Neural crest cell (in vitro differentiated cells): ENCODE results near the gene SPTBN4. TPM values are rescaled to one million over a fixed set of nuclear protein-coding genes. Genes with fewer than 3 reads are reported as not detected.

Source experiments
- DNase-seq: peaks from one replicate; pipeline ENCODE4 v3.0.0; 2021; ENCODE audit warnings: low read depth, mixed read lengths, low spot score
- H3K27ac Mint-ChIP-seq: one replicate; pipeline ENCODE4 v1.8.0; 2021; ENCODE audit warnings: mild to moderate bottlenecking, mixed read lengths; ENCODE audit not compliant: unreplicated experiment
- H3K27me3 Mint-ChIP-seq: 2 replicates; pipeline ENCODE4 v1.8.0; 2021; ENCODE audit warnings: low read depth, mild to moderate bottlenecking, mixed read lengths
- H3K36me3 Mint-ChIP-seq: 2 replicates; pipeline ENCODE4 v1.8.0; 2021; ENCODE audit warnings: low read depth, mild to moderate bottlenecking, mixed read lengths
- H3K4me1 Mint-ChIP-seq: 2 replicates; pipeline ENCODE4 v1.8.0; 2021; ENCODE audit warnings: mixed read lengths
- H3K4me3 Mint-ChIP-seq: one replicate; pipeline ENCODE4 v1.8.0; 2021; ENCODE audit warnings: mild to moderate bottlenecking, mixed read lengths
- H3K9me3 Mint-ChIP-seq: 2 replicates; pipeline ENCODE4 v1.8.0; 2021; ENCODE audit warnings: mixed read lengths
- total RNA-seq: library from RNA; stranded (reverse); gene quantifications from 2 replicates; pipeline ENCODE4 v1.2.1, GENCODE V29; 2021
- TF ChIP-seq, protein P1 (sequence below): fragments of 200-600 bp; sonication (generic); conservative IDR thresholded peaks from 2 replicates; pipeline ENCODE4 v1.5.0; 2021; ENCODE audit warnings: antibody characterized with exemption, mild to moderate bottlenecking

SPTBN4 gene
- total RNA-seq, 1 donor from 2014 or later = 0.40 TPM

DNA sequence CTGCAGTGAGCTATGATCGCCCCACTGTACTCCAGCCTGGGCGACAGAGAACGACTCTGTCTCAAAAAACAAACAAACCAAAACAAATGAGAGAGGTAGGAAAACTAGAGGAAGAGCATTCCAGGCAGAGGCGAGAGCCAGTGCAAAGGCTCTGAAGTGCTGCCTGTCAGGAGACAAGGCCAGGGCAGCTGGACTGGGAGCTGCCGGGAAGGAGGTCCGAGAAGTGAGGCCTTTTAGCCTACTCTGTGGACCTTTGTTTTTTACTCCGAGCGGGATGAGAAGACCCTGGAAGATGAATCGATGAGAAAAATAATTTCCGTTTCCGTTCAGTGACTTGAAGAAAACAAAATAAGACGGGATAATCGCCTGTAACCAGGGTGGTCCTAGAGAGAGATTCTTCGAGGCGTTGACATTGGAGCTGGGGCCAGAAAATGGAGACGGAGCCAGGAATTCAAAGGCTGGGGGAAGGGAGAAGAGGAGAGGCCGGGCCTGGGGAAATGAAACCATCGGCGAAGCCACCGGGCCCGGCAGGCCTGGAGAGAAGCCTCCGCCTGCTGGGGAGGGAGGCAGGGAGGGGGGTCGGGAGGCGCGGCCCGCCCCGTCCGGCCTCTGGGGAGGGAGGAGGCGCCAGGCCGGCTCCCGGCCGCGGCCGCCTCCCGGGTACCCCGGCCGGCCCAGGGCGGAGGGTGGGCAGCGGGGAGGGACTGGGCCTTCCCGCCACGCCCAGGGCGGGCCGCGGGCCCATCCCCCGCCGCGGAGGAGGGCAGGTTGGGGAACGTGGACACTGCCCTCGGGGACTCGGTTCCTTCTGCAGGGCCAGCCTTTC, 33.2 kb upstream of the SPTBN4 start:
- Mint-ChIP-seq H3K36me3 (no peaks in the 10 kb centered on the region), H3K27ac (peak overlapping the region; percentile 99), H3K4me1 (peaks cover 12% of the 10 kb centered on the region), H3K27me3 (no peaks in the 10 kb centered on the region), H3K4me3 (peak overlapping the region; percentile 87), H3K9me3 (no peaks in the 10 kb centered on the region)
- DNase-seq = peak; percentile 50
- TF ChIP-seq, protein P1, sequence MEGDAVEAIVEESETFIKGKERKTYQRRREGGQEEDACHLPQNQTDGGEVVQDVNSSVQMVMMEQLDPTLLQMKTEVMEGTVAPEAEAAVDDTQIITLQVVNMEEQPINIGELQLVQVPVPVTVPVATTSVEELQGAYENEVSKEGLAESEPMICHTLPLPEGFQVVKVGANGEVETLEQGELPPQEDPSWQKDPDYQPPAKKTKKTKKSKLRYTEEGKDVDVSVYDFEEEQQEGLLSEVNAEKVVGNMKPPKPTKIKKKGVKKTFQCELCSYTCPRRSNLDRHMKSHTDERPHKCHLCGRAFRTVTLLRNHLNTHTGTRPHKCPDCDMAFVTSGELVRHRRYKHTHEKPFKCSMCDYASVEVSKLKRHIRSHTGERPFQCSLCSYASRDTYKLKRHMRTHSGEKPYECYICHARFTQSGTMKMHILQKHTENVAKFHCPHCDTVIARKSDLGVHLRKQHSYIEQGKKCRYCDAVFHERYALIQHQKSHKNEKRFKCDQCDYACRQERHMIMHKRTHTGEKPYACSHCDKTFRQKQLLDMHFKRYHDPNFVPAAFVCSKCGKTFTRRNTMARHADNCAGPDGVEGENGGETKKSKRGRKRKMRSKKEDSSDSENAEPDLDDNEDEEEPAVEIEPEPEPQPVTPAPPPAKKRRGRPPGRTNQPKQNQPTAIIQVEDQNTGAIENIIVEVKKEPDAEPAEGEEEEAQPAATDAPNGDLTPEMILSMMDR = no peak

DNA sequence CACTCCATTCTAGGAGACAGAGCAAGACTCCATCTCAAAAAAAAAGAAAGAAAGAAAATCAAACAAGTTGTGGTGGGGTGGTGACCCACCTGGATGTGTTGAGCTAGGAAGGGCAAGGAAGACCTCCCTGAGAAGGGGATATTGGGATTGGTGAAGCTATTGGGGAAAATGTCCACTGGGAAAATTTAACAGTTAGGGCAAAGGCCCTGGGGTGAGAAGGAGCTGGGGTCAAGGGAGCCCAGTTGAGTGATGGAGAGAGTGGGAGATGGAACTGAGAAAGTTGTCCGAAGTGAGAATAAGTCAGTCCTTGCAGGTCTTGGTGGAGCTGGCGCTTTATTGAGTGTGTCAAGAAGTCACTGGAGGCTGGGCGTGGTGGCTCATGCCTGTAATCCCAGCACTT, 28.5 kb upstream of the SPTBN4 start:
- Mint-ChIP-seq H3K4me3 (peak overlapping the region; percentile 39), H3K27ac (no peak overlapping the region)
- TF ChIP-seq, protein P1 = no peak

DNA sequence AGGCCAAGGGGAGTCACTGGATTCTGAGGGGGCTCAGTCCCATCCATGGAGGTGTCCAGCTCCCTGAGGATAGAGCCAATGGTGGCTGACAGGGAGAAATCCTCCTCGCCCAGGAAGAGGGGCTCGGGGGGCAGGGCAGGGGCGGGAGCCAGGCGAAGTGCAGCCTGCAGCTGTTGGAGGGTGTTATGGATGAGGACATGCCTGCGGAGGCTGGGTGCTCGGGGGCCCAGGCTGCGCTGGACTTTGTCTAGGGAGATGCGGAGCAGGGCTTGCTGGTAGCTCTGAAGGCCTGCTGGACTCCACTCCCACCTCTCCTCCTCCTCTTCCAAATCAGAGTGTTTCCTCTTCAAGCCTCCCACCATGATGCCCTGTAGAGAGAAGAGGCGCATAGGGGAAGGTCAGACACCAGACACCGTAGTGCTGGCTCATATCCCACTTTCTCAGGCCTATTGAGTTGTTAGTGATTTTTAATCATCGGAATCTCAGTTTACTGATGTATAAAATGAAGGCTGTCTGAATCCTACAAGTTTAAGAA, 25.0 kb upstream of the SPTBN4 start:
- Mint-ChIP-seq H3K9me3 (no peaks in the 10 kb centered on the region), H3K27me3 (peaks cover 2% of the 10 kb centered on the region), H3K4me3 (peak overlapping the region; percentile 97), H3K4me1 (peaks cover 26% of the 10 kb centered on the region), H3K36me3 (no peaks in the 10 kb centered on the region), H3K27ac (no peak overlapping the region)
- DNase-seq = no peak
- TF ChIP-seq, protein P1 = no peak

More for the DNA sequence above, 28.5 kb upstream of the SPTBN4 start:
- Mint-ChIP-seq H3K36me3 (no peaks in the 10 kb centered on the region), H3K4me1 (peaks cover 22% of the 10 kb centered on the region), H3K27me3 (no peaks in the 10 kb centered on the region), H3K9me3 (no peaks in the 10 kb centered on the region)
- DNase-seq = no peak

DNA sequence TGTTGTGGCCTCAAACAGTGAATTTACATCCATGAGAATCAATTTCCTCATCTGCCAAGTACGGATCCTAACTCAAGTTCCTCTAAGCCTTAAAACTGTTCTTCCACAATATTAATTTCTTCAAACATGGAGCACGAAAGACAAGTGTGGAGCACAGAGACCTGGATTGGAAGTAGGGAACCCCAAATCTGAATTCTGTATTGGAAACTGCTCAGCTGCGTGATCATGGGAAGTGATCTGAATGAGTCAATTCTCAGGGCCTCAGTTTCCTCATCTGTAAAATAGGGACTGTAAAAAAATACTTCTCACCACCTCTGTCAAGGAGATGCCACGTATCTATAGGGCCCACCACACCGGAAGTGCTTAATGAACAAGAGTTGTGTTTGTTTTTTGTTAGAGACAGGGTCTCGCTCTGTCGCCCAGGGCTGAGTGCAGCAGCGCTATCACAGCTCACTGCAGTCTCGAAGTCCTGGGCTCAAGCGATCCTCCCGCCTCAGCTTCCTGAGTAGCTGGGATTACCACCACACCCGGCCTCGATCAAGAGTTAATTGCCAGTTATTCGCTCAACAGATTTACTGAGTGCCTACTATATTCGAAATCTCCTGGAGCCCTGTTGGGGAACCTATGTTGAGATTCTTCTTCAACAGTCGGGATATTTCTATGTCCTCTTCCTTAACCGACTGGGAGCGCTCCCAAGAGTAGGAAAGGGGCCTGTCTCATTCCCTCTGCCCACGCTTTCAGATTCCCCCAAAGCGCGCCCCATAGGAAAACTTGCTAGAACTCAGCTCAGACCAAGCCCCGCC, 24.3 kb upstream of the SPTBN4 start:
- peak overlapping the region; percentile 97 for H3K4me3 Mint-ChIP-seq
- no peaks in the 10 kb centered on the region for H3K36me3 Mint-ChIP-seq
- no peak for DNase-seq
- H3K27ac Mint-ChIP-seq = peak overlapping the region; percentile 96
- no peaks in the 10 kb centered on the region for H3K9me3 Mint-ChIP-seq
- H3K4me1 Mint-ChIP-seq = peaks cover 26% of the 10 kb centered on the region
- TF ChIP-seq, protein P1 = no peak
- H3K27me3 Mint-ChIP-seq = peaks cover 2% of the 10 kb centered on the region

DNA sequence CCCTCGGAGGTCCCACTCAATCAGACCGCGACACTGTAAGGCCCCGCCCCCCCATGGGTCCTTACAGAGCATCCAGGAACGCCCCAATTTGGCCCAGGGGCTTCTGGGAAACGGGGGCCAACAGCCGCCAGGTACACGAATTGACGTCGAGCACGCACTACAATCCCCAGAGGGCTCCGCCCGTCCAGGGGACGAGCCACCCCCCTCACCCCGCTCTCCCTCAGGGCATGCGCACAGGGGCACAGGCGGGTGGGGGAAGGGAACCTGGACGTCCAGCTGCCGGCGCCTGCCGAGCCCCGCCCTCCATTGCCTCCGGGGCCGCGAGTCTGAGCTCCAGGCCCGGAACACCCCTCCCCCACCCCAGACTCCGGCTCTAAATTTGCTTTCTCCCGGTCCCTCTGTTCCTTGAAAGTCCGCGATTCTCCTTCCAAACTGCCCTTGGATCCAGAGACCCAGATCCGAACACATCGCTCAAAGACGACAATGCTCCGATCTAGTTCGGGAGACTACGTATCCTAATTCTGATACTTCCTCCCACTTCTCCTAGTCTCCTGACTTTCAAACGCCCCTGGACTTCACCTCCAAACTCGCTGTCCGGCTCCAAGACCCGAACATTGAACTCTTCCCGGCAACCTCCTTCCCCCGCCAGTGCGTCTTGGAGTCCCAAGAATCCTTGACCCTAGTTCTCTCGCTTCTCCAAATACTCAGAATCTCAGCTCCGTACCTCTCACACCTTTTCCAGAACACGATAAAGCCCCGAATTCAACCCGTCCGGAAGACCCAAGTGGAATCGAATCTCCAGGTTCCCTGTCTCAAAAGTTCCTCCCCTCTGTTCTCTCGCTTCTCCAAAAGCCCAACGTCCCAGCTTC, 23.4 kb upstream of the SPTBN4 start:
- Mint-ChIP-seq H3K27me3 (peaks cover 2% of the 10 kb centered on the region), H3K27ac (peak overlapping the region; percentile 96), H3K36me3 (no peaks in the 10 kb centered on the region), H3K4me3 (peak overlapping the region; percentile 97), H3K9me3 (no peaks in the 10 kb centered on the region), H3K4me1 (peaks cover 26% of the 10 kb centered on the region)
- TF ChIP-seq, protein P1 = no peak
- DNase-seq = peak; percentile 99
